Esophagus muscularis mucosa (tissue), 4 donors: Measurements from ENCODE around the gene RORC.

ENCODE experiments used
- CTCF ChIP-seq, 3 experiments: fragments of 200-600 bp in 2 of 3; fragments of 450-650 bp in 1 of 3; sonication (generic) in 2 of 3; IDR thresholded peaks; one replicate each; pipeline ENCODE4 v1.5.1; 2017 to 2019; ENCODE audit warnings: antibody characterized with exemption in 3 of 3, mild to moderate bottlenecking in 2 of 3, moderate library complexity in 1 of 3
- EP300 ChIP-seq: sonication (generic); formaldehyde crosslinking; IDR thresholded peaks from one replicate; pipeline ENCODE4 v1.6.1; 2017; ENCODE audit warnings: antibody characterized with exemption
- POLR2A ChIP-seq: fragments of 450-650 bp; IDR thresholded peaks from one replicate; pipeline ENCODE4 v1.6.1; 2017; ENCODE audit warnings: antibody characterized with exemption, moderate library complexity, mild to moderate bottlenecking, low read depth
- POLR2AphosphoS5 ChIP-seq, 2 donors: sonication (generic); formaldehyde crosslinking; IDR thresholded peaks; one replicate each; pipeline ENCODE4 v1.6.1; 2017; ENCODE audit warnings: antibody characterized with exemption in 2 of 2

GRCh38 chr1:151814971-151815545 is 16.5 kb downstream of the RORC start:
- TF ChIP-seq POLR2AphosphoS5 (IDR thresholded peaks at IDR 0.05) (no peak), CTCF (IDR thresholded peaks at IDR 0.05) (no peak), POLR2A (no peak), EP300 (no peak)
